DMS53 treated with DMSO at 0.1 percent for 48 hours (cell line): ENCODE measurements around the gene SMIM38.

ENCODE experiments used
- DNase-seq: peaks from one replicate; lab custom pipeline; 2025; ENCODE audit not compliant: unreplicated experiment; lab: John Stamatoyannopoulos, UW

SMIM38 gene

GRCh38 chr11:69200331-69201065, 44.8 kb downstream of the SMIM38 start:
- no peak for DNase-seq

GRCh38 chr11:69201066-69201365, 45.3 kb downstream of the SMIM38 start:
- DNase-seq = no peak

DNA sequence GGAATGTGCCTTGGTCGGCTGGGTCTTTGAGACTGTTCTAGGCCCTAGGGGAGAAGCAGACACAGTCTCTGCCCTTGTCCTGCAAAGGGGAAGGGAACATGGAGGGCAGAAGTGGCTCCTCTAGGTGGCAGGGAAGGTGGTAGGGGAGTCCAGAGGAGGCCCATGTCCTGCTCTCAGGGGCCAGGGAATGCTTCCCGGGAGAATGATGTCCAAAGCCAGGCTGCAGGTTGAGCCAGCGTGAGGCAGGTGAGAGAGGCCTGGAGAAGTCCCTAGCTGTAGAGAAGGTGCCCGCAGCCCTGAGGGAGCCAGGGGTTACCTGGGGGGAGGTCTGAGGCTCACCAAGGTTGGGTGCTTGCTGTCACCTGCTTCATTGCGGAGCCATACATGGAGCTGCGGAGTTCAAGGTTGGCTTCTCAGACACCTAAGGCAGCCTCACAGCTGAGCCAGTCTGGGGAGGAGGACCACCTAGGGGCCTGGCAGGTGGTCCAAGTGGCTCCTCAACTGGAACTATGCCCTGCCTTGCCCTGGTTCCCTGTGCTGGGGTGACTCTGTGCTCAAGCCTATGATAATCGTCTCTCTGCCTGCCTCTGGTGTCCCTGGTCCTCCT, 46.1 kb downstream of the SMIM38 start:
- no peak for DNase-seq

- DNase-seq = no peak
These were observed 46.9 kb downstream of the SMIM38 start for GRCh38 chr11:69202511-69203221.

- DNase-seq = no peak
These were observed 47.6 kb downstream of the SMIM38 start for GRCh38 chr11:69203381-69203780.

GRCh38 chr11:69203901-69204245, 48.1 kb downstream of the SMIM38 start:
- DNase-seq = no peak

- no peak for DNase-seq
These were observed 48.7 kb downstream of the SMIM38 start for GRCh38 chr11:69204246-69204940.

- DNase-seq = no peak
These were observed 49.4 kb downstream of the SMIM38 start for GRCh38 chr11:69204941-69205742.
